Kasumi-1 (cell line): ENCODE data around the gene SUGP2.

Experiments used
- DNase-seq, 2 experiments: peaks; one replicate each; lab custom pipeline; 2025; lab: John Stamatoyannopoulos, UW

Gene SUGP2

DNA sequence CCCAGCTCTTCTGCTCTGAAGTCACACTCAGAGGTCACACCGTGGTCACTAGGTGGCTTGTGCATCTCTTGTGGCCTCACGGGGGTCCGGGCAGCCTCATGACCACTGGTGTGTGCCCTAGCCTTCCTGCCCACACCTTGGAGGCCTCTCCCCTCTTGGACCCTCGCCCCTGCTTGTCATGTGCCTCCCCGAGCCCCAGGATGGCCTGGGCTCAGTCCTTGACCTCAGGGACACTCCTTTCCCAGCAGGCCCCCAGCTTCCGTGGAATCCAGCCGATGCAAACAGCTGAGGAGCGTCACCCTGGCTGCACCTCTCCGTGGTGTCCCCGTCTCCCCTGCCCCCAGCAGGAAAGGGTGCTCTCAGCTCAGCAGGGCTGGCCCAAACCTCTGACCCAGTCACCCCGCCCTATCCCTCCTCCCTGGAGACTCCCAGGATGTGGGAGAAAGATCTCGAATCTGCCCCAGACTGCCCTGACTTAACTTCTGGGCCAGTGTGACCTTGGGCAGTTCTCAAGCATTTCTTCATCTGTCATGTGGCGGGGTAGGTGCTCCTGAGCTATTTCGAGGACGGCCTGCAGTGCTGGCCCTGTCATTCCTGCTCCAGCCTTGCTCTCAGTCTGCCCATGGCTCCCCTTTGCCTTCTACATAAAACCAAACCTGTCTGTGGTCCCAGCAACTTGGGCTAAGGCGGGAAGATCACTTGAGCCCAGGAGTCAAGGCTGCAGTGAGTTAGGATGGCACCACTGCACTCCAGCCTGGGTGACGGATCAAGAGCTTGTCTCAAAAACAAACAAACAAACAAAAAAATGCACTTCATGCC, 25.9 kb upstream of the SUGP2 start:
- no peak for DNase-seq

DNA sequence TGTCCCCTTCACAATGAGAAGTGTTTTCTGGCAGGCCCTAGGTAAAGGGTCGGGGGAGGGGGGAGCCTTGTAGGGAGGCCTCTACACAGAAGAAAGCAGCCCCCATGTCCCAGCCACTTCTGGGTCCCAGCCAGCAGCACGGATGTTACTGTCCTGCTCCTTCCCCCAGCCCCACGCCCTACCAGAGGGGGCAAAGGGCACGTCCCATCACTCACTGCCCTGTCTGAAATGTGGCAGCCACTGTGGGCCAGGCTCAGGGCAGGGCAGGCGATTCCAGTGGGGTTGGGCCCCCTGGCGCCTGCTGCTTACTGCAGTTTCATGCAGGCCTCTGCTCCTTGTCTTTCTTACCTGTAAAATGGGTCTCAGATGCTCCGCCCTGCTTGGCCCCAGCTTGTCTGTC, 24.4 kb upstream of the SUGP2 start:
- DNase-seq, result no peak

DNA sequence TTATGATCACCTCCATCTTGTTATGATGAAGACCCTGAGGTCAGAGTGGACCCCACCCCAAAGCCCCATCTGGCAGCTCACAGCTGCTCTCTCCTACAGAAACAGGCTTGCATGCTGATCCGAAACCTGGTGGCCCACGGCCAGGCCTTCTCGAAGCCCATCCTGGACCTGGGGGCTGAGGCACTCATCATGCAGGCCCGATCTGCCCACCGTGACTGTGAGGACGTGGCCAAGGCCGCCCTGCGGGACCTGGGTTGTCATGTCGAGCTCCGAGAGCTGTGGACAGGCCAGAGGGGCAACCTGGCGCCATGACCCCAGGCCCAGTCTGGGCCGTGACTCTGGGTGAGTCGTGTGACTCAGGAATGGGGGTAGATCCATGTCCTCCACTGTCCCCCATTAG, 24.0 kb upstream of the SUGP2 start:
- no peak for DNase-seq

DNA sequence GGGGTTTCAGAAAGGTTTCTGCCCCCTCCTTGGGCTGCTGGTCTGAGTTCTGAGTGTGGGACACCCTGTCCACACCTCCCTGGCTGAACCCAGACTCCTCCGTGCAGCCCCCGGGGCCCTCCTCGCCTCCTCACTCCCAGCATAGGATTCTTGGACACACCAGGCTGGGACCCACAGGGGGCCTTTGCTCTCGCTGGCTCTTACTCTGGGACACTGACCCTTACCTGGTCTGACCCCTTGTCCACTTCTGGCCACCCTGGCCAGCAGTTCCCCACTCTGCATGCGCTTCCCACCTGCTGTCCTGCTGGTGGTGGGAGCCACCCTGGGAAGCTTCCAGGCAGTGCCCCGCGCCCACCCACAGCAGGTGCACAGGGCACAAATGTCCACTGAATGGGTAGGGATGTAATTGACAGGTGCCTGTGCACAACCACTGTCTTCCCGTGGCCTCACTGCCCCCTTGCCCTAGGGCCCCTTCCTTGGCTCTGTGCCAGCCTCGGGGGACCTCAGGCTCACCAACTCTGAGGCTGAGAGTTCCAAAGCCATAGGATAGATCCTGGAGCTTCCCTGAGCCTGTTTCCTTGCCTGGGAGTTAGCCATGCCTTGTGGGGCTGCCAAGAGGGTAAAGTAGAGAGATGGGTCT, 23.4 kb upstream of the SUGP2 start:
- DNase-seq, result no peak

DNA sequence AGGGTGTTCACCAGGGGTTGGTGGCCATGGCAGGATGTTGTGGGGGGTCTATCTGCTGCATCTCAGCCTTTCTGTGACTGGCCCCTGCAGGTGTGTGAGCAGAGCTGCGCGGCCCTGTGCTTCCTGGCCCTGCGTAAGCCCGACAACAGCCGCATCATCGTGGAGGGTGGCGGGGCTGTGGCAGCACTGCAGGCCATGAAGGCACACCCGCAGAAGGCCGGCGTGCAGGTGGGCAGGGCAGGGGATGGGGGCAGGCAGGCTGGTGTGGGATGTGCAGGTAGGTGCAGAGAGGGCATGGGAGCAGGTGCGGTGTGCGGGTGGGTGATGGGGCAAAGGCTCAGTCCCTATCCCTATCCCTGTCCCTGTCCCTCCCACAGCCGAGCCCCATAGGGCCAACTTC, 22.4 kb upstream of the SUGP2 start:
- no peak for DNase-seq

DNA sequence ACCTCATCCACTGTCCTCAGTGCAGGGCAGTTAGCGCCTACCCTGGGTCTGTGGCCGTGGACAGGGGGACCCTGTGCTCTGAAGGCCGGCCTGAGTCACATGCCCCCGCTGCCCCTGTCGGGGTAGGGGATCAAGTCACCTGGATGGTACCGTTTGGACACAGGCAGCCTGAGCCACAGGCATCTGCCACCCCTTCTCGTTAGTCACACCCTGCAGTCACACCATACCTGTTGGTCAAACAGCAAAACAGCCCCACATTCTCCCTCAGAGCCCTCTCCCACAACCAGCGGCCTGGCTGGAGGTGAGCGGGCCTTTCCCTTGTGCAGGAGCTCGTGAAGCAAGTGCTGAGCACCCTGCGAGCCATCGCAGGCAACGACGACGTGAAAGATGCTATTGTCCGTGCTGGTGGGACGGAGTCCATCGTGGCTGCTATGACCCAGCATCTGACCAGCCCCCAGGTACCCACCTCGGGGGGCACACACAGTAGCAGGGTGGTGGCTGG, 21.7 kb upstream of the SUGP2 start:
- no peak for DNase-seq

DNA sequence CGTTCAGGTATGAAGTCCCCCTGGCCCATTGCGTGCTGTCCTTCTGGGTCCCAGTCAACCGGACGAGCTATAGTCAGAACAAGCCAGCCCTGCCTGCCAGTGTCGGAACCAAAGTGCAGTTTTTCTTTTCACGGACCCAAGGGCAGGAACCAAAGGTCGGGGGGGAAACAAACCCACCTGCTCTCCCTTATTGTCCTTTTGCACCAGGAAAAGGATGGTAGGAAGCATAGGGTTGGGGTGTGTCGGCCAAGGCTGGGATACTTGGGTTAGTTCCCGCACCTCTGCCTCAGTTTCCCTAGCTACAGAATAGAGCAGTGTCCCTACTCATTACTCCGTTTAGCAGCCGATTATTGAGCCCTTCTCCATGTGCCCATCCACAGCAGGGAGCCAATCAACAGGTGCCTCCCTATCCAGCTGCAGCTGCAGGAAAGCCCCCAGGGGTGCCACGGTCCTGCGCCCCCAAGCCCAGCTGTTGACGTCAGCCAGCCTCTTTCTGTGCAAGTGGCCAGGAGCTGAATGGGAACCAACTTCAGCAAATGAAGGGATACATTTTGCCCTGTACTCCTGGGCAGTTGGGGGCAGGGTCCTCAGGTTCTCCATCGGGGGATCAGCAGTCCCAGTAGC, 21.1 kb upstream of the SUGP2 start:
- DNase-seq, result no peak

DNA sequence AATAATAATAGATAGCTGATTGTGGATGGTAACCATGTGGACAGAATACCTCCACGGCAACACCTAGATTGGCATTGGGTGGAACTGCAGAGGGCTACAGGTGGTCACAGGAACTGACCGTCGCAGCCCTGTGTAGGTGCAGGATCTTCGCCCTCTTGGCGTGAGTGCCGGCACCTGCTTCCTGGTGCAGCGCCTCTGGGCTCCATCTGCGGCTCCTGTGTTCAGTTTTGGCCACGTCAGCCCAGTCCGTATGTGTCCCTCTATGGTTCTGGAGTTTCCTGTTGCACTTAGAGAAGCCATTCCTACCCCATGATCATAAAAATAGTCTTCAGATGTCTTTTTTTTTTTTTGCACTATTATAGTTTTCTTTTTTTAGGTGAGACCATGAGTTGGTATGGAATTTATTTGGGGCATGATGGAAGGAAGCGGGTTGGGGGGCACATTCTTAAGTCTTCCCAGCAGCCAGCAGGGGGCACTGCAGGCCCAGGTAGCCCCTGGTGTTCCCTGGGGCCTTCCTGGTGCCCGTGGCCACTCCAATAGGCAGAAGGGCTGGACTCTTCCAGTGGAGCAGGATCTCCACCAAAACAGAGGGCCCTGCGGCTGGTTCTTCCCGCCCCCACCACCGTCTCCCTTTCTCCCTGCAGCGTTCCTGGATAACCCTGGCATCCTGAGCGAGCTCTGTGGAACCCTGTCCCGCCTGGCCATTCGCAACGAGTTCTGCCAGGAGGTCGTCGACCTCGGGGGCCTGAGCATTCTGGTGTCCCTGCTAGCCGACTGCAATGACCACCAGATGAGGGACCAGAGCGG, 20.4 kb upstream of the SUGP2 start:
- peak in 1 of 2 experiments; percentile 26 for DNase-seq

DNA sequence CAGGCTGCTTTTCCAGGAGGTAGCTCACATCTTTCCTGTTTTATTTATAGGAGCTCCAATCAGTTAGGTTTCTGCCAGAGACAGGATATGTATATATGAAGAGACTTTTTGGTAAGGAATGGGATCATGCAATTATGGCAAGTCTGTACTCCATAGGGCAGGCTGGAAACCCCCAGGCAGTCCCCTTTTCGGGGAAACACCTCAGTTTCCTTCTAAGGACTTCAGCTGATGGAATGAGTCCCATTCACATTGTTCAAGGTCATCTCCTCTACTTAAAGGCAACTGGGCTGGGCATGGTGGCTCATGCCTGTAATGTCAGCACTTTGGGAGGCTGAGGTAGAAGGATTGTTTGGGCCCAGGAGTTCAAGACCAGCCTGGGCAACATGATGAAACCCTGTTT, 19.6 kb upstream of the SUGP2 start:
- DNase-seq, result no peak

DNA sequence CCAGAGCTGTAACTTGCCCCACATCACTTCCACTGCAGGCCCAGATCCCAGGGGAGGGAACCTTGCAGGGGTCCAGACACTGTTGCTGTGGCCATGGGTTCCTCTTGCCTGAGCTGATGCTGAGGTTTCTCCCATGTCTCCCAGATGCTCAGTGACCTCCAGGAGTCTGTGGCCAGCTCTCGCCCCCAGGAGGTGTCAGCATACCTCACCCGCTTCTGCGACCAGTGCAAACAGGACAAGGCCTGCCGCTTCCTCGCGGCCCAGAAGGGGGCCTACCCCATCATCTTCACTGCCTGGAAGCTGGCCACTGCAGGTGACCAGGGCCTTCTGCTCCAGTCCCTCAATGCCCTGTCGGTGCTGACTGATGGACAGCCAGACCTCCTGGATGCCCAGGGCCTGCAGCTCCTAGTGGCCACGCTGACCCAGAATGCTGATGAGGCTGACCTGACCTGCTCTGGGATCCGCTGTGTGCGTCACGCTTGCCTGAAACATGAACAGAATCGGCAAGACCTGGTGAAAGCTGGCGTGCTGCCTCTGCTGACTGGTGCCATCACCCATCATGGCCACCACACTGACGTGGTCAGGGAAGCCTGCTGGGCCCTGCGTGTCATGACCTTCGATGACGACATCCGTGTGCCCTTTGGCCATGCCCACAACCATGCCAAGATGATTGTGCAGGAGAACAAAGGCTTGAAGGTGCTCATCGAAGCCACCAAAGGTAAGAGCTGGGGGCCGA, 18.3 kb upstream of the SUGP2 start:
- DNase-seq, result no peak

DNA sequence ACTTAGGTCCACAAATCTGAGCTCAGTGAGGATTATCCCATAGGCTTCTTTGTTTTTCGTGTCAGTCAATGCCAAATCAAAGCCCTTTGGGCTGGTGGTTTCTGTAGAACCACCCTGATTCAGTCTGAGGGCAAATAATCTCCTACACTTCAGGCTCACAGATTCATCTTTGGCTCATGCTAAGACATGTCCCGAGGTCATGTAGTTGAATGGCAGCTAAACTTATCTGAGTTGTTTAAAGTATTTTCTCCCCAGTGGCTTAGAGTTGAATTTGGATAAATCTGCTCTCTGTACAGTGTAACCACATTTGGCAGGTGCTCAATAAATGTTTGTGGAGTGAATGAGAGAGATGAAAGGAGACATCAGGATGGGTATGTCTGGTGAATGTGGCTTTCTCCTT, 17.4 kb upstream of the SUGP2 start:
- DNase-seq, result no peak

DNA sequence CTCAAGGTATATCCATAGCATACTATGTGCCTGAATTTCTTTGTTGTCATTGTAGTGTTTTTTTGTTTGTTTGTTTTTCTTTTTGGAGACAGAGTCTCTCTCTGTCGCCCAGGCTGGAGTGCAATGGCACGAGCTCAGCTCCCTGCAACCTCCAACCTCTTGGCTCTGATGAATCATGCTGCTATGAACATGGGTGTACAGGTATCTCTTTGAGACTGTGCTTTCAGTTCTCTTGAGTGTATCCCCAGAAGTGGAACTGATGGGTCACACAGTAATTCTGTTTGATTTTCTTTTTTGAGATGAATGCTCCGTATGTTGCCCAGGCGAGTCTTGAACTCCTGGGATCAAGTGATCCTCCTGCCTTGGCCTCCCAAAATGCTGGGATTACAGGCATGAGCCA, 16.8 kb upstream of the SUGP2 start:
- no peak for DNase-seq

DNA sequence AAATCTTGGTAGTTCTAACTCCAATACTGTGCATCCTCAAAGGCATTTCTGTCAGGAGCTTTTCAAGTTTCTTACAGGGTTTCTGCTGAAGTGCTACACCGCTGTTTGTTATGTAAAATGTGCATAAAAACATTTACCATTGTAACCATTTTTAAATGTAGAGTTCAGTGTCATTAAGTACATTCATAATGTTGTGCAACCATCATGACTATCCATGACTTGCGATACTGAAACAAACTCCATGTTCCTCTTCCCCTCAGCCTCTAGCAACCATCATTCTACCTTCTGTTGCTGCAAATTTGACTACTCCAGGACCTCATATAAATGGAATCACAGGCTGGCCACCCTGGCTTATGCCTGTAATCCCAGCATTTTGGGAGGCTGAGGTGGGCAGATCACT, 16.1 kb upstream of the SUGP2 start:
- no peak for DNase-seq

DNA sequence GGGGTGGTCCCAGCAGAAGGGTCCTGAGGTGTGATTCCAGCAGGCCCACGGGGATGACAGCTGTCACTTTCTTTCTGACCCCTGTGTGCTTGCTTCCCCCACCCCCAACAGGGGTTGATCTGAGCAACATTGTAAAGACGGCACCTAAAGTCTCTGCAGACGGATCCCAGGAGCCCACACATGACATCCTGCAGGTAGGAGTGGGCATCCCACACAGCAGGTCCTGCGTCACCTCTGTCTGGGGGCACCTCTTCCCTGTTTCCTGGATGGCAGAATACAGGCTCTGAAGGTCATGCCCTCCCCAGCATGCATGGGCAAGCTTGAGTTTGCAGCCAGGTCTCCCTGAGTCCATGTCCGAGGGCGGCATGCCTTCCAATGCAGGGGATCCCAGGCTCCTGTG, 10.6 kb upstream of the SUGP2 start:
- DNase-seq, result no peak

DNA sequence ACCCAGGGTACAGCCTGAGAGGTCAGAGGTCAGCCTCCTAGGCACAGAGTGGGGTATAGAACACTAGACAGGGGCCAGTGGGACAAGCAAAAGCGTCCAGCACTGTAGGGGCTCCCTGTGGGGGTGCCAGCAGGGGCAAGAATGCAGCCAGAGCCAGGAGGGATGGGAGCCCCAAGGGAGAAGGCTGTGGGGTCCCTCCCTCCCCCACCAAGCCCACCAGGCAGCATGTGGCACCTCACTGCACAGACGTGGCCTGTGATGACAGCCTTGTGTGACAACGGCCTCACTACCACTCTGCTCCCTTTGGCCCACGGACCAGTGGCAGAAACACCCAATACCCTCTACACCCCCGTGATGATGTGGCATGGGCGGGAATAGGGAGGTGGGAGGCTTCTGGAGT, 10.2 kb upstream of the SUGP2 start:
- DNase-seq, result no peak

DNA sequence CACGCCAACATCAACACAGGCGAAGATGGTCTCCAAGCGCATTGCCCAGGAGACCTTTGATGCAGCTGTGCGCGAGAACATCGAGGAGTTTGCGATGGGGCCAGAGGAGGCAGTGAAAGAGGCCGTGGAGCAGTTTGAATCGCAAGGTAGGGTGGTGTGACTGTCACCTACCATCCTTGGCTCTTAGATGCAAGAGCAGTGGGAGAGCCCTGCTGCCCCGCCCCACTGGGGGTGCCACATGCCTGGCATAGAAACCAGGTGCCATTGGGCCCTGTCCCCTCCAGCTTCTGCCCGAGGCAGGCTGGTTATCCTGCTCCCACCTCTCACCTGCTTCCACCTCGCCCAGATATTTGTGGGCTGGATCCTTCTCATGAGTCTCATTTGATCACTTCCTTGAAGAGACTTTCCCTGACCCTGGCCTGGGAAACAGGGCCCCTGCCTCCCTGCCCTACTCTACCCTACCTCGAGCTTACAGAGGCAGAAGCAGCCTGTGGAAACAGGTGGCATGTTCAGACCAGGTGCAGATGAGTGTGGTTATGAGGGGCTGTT, 9.5 kb upstream of the SUGP2 start:
- DNase-seq, result no peak

DNA sequence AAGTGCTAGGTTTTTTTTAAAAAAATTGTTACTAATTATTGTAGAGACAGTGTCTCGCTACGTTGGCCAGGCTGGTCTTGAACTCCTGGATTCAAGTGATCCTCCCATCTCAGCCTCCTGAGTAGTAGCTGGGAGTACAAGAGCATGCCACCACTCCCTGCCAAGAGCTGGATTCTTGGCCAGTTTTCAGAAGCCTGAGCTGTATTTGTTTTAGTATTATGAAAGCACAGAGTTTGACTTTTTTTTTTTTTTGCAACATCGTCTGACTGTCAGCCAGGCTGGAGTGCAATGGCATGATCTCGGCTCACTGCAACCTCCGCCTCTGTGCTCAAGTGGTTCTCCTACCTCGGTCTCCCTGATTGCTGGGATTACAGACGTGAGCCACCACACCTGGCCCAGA, 7.1 kb upstream of the SUGP2 start:
- DNase-seq, result no peak

DNA sequence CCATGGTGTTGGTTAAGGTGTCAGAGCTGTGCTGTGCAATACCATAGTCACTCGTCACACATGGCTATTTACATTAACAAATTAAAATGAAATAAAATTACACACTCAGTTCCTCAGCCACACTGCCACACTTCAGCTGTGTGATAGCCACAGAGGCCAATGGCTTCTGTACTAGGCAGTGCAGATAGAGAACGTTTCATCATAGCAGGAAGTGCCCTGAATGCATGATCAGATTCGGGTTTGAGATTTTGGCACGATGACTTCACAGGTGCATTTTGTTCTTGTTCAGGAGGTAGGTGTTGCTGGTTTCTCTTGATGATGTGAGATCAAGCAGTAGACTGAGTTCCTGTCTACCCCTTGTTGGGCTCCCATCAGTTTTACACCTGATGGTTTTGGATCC, 6.6 kb upstream of the SUGP2 start:
- DNase-seq, result no peak

DNA sequence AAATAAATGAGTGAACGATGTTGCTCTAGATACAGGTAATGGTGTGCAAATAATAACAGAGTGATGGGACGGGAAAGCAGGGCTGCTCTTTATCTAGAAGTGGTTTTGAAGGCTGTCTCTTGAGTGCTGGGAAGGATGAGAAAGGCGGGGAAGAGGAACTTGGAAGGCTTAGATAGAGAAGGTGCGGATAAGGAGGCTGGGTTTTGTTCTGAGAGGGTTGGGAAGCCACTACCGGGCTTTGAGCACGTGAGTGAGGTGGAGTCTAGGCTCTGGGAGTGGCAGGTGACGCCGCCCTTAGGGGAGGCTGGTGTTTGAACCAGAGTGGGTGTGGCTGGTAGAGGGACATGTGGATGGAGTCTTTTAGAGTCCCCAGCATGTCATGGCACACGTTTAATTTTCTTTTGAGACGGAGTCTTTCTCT, 897 bp upstream of the SUGP2 start:
- peak; percentile 95 to 96 for DNase-seq

DNA sequence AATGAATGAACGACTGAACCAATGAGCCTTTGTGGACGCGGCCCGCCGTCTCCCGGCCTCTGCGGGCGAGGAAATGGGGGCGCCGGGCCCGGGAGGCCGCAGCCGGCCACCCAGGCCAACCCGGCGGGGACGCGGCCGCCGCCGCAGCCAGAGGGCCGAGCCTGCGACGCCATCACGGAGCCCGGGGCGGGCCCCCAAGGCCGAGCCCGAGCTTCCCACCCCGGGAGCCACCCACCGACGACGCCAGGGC, 216 bp downstream of the SUGP2 start:
- no peak for DNase-seq

DNA sequence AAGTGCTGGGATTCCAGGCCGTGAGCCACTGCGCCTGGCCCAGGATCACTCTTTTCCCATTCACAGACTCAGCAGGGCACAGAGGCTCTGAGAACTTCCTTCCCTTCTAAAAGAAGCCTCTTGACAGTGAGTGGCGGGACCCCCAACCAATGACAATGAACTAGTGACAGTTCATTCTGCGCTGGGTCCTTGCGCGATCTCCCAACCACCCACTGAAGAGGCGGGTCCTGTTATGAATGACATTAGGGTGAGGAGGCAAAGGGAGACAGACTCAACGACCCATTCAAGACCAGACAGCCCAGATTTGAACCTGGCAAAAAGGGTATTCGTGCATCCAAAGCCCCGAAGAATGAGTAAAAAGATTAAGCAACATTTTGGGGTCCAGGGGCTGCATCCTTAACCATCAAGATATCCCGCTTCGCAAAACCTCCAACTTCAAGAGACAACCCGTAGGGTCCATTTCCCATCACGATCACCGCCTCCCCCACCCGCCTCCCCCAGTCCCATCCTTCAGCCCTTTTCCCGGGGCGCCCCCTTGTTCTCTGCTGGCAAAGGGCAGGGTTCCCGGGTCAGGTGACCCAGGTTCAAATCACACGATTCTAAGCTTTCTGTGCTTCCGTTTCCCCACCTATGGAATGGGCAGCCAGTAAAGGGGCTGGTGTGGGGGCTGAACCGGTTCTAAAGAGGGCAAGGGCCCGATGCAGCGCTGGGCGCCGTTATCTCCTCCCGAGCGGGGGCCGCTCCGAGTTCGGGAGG, 719 bp downstream of the SUGP2 start:
- peak; percentile 96 to 97 for DNase-seq
